Stimulated activated CD4-positive, alpha-beta T cell treated with anti-CD3 and anti-CD28 coated beads, Interleukin-1b, Interleukin-23, amount 100 ng/mL, for 1 hour (primary cell): ENCODE data around the gene MRPL55.

Source experiments
- DNase-seq, 2 donors: peaks; one replicate each; pipeline ENCODE4 v3.0.0-alpha.2; 2020; ENCODE audit warnings: low read depth in 2 of 2

Gene MRPL55

GRCh38 chr1:228070173-228070572 lies 38.9 kb downstream of the MRPL55 start:
- DNase-seq: no peak

DNA sequence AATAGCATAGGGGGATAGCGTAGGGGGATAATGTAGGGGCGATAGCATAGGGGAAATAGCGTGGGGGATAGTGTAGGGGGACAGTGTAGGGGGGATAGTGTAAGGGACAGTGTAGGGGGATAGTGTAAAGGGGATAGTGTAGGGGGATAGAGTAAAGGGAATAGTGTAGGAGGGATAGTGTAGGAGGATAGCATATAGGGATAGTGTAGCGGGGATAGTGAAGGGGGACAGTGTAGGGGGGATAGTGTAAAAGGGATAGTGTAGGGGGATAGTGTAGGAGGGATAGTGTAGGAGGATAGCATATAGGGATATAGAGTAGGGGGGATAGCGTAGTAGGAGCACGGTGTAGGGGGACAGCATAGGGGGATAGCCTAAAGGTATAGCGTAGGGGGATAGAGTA lies 40.7 kb downstream of the MRPL55 start:
- no peak for DNase-seq

- no peak for DNase-seq
Observed at GRCh38 chr1:228066891-228067654, 42.0 kb downstream of the MRPL55 start.

GRCh38 chr1:228066416-228066815 lies 42.7 kb downstream of the MRPL55 start:
- DNase-seq: no peak

GRCh38 chr1:228065543-228066347 lies 43.4 kb downstream of the MRPL55 start:
- DNase-seq: no peak

GRCh38 chr1:228064741-228065542 lies 44.2 kb downstream of the MRPL55 start:
- no peak for DNase-seq

- DNase-seq: no peak
Observed at GRCh38 chr1:228064296-228064695, 44.8 kb downstream of the MRPL55 start.

DNA sequence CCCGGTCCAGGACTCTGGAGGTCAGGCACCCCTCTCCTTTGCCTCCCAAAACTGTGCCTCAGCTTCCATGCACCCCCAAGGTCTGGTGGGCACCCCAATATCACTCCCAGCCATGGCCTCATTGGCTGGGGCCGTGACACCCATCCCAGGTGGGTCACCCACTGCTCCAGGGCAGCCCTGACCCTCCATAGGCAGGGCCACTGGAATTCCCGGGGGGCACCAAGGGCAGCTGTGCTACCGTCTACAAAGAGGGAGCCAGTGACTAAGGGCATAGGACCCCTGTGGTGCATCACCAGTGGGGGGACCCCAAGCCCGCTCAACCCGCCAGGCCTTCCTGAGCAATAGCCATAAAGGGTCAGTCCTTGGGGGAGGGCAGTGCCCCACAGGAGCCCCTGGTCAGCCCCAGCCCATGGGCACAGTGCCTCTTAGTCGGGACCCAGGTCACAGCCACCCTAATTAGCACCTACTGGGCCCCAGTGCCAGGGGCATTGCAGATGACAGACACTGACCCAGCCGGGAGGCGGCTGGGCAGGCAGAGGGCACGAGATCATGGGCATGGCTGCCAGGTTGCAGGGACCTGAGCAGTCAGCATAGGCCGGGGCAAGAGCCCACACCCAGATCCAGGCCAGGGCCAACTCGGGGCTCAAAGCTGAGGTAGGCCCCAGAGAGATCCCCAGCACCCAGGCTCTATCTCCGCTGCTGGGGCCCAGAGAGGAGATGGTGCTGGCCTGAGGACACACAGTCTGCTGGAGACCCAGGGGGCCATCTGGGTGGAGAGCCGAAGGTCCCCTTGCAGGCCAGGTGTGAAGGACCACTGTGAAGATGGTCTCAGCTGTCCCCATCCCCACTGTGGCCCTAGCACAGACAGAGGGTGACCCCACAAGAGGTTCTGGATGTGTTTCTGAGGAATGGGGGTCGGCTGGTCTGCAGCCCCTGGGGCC lies 45.6 kb downstream of the MRPL55 start:
- no peak for DNase-seq

GRCh38 chr1:228062812-228063211 lies 46.3 kb downstream of the MRPL55 start:
- DNase-seq: no peak

DNA sequence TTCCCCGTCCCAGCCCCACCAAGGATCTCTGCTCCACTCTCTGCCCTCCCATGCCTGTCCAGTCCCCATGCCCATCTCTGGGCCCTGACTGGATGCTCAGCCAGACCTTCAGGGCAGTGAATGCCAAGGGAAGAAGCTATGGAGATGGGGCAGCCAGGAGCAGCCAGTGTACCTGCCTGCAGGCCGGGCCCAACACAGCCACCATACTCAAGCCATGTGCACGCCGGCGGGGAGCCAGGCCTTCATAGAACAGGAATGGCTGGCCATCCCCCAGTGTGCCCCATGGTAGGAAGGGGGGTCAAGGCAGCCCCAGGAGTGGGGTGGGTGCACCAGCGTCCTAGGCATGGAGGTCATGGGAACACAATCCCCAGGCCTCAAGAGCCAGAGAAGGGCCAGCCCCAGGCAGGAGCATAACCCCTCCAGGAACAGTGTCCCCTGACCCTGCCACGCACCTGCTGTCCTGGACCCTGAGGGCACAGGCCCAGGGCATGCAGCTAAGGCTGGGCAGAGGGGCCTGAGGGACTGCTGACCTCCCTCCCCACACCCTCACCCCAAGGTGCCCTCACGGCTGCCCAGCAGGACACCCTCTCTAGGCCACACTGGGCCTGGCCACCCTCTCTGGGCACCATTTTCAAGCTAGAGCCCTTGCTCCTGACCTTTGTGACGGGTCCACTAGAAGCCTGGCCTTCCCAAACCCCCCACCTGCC lies 46.9 kb downstream of the MRPL55 start:
- no peak for DNase-seq

GRCh38 chr1:228061411-228062084 lies 47.6 kb downstream of the MRPL55 start:
- no peak for DNase-seq

- no peak for DNase-seq
Observed at GRCh38 chr1:228060458-228061190, 48.5 kb downstream of the MRPL55 start.

DNA sequence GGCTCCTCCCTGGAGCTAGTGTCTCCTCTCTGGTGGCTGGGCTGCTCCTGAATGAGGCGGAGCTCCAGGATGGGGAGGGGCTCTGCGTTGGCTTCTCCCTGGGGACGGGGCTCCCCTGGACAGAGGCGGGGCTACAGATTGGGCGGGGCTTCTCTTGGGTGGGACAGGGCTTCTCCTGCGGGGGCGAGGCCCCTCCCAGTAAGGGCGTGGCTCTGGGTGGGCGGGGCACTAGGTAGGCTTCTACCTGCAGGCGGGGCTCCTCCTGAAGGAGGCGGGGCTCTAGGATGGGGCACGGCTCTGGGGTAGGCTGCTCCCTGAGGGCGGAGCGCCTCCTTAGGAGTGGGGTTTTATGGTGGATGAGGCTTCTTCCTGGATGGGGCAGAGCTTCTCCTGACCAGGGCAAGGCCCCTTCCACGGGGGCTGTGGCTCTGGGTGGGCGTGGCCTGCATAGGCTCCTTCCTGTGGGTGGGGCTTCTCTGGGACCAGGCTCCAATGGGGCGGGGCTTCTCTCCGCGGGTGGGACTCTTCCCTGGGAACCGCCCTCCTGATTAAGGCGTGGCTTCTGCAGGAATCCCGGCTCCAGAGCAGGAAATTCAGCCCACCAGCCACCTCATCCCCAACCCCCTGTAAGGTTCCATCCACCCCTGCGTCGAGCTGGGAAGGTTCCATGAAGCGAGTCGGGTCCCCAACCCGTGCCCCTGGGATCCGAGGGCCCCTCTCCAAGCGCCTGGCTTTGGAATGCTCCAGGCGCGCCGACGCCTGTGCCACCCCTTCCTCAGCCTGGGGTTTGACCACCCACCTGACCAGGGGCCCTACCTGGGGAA lies 49.3 kb downstream of the MRPL55 start:
- peak; percentile 33 to 38 for DNase-seq

DNA sequence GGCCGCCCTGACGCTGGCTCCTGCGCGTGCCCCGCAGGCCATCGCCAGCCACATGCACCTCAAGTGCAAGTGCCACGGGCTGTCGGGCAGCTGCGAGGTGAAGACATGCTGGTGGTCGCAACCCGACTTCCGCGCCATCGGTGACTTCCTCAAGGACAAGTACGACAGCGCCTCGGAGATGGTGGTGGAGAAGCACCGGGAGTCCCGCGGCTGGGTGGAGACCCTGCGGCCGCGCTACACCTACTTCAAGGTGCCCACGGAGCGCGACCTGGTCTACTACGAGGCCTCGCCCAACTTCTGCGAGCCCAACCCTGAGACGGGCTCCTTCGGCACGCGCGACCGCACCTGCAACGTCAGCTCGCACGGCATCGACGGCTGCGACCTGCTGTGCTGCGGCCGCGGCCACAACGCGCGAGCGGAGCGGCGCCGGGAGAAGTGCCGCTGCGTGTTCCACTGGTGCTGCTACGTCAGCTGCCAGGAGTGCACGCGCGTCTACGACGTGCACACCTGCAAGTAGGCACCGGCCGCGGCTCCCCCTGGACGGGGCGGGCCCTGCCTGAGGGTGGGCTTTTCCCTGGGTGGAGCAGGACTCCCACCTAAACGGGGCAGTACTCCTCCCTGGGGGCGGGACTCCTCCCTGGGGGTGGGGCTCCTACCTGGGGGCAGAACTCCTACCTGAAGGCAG lies 50.0 kb downstream of the MRPL55 start:
- no peak for DNase-seq

- no peak for DNase-seq
Observed at GRCh38 chr1:228058172-228058948, 50.7 kb downstream of the MRPL55 start.
